Renal cortical epithelial cell (primary cell): ENCODE results near the gene KIAA1671. TPM values are rescaled to one million over a fixed set of nuclear protein-coding genes. Genes with fewer than 3 reads are reported as not detected.
"Not testable (repeated sequence)": the region's sequence is repeated elsewhere in the genome, so short reads cannot be mapped to it uniquely, and the experiment has no call there.

ENCODE experiments used
- DNase-seq: peaks from one replicate; pipeline ENCODE4 v3.0.0-alpha.2; 2011; ENCODE audit warnings: low read depth
- total RNA-seq: library from RNA; depleted of rRNA; stranded (reverse); fragments of >200 nt; gene quantifications from 2 replicates; pipeline ENCODE4 v1.2.3, GENCODE V29; 2014

Gene KIAA1671
- total RNA-seq, 1 donor from 2014 or later: 31.1 TPM

DNA sequence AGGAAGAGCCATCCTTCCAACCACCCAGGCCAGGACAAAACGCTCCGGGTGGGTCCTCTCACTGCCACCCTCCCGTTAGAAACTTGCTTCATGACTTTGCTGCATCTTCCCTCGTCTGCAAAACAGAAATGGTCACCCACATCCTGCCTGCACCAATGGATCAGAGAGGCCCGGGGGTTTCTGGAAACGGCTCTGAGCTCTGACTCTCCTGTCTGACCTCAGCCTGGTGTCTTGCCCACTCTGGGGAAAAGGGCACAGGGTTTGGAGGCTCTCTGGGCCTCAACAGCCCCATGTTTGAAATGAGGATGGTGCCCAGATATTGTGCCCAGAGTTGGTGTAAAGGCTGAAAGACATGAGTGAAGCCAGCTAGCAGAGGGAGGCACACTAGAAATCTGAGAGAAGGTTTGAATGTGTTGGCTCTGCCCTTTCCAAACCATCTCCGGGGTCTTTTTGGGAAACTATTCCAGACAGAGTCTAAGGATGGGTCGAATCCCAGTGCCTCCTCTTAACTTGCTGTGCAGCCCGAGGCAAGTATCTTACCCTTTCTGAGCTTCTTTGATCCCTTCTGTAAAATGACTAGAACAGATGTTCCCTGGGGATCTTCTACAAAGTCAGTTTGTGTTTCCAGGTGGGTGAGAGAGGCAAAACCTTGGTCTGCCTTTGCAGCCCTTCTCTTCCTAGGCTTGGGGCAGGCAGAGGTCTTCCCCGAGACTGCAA, 249.2 kb downstream of the KIAA1671 start:
- DNase-seq: no peak

DNA sequence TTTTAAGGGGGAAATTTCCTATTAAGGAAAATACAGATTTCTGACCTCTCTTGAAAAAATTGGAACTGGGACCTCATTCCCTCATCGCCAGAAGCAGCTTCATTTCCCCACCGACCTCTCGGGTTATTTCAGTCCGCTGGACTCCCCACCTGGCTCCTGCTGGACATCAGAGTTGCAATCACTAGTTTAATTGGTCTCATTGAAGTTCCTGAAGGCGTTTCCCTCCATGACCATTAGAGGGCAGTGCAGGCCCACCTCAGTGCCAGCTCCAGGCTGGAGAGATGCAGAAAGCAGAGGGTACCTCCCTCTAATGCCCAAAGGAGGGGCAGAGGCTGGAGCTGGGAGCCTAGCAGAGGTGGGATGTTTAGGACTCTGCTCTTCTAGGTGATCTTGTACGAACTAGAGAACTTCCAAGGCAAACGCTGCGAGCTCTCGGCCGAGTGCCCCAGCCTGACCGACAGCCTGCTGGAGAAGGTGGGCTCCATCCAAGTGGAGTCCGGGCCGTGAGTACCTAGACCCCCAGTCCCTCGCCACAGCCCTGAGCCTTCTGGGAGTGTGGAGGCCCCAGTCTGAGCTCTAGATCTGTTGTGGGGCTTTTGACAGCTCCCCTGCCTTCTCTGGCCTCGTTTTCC, 249.9 kb downstream of the KIAA1671 start:
- DNase-seq: peak; percentile 44

DNA sequence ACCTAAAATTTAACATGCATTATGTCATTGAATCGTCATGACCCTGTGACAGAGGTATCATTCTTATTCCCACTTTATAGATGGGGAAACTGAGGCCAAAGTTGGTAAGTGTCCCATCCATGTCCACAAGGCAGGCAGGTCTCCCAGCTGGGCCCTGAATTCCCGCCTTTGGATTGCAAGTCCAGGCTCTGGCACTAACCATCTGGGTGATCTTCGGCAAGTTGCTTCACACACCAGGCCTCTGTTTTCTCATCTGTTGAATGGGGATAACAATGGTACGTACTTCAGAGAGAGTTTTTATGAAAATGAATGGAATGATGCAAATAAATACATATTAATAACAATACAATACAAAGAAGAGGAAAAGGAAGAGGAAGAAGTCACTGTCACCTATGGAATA, 250.6 kb downstream of the KIAA1671 start:
- DNase-seq: no peak

DNA sequence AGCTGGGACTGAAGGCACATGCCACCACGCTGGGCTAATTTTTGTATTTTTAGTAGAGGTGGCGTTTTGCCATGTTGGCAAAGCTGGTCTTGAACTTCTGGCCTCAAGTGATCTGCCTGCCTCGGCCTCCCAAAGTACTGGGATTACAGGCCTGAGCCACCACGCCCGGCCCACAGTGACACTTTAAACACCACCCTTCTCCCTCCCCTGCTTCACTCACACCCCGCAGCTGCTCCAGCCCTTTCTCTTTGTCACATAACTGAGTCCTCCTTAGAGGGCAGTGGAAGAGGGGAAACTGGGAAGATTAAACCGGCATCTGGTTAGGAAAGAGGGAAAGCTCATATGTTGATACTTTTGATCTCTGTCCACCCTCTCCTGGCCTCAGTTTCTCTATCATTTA, 252.0 kb downstream of the KIAA1671 start:
- DNase-seq: not testable (repeated sequence)

DNA sequence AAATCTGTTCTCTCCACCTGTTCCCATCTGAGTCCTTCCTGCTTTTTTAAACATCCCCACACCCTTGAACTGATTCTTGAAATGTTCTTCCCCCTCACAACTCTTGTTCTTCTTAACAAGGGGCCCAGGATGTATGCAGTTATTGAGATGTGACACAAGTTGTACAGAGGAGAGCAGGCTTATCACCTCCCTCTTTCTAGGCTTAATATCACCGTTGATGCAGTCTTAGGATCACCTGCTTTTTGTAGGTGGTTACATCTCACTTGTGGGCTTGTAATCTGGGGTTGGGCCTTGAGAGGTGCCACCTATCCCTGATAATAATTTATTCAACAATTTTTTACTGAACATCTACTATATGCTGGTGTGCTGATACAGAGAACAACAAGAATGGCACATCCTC, 253.3 kb downstream of the KIAA1671 start:
- DNase-seq: no peak

GRCh38 chr22:25206998-25207397, 254.5 kb downstream of the KIAA1671 start:
- DNase-seq: no peak

GRCh38 chr22:25207553-25208157, 255.1 kb downstream of the KIAA1671 start:
- no peak for DNase-seq

DNA sequence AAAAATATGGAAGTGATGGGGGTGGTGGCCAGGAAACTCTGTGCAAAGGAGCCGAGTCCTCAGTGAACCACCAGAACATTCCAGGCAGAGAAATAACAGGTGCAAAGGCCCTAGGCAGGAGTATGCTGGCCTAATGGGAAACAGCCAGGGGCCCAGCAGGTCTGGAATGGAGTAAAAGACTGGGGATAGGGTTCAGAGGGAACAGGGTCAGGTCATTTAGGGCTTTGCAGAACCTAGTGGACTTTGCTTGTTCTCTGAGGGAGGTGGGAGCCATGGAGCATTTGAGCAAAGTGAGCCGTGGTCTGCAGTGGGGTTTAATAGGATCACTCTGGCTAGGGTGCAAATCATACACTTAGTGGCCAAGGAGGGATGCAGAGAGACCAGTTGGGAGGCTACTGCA, 255.8 kb downstream of the KIAA1671 start:
- DNase-seq: no peak

DNA sequence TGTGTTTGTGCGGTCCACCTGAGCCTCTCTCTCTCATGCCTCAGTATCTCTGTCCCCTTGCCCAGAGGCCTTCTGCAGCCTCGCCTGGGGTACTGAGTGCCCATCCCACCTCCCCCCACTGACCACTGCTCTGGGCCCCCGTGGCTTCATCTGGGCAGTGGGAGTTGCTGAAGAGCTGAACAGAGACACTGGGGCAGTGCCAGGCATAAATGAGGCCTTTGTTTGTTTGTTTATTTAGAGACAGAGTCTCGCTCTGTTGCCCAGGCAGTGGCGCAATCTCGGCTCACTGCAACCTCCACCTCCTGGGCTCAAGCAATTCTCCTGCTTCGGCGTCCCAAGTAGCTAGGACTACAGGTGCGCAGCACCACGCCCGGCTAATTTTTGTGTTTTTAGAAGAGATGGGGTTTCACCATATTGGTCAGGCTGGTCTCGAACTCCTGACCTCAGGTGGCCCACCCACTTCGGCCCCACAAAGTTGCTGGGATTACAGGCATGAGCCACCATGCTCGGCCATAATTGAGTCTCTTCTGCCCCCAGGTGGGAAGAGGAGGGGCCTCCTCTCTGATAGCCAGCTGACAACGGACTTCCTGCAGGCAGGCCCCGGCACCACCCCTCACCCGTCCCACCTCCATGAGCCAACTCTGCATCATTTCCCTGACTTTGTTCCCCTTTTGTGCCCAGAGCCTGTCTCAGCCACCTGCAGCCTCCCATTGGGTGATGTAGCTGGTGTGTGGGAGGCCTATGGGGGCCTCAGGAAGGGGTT, 256.4 kb downstream of the KIAA1671 start:
- DNase-seq: no peak

GRCh38 chr22:25210793-25211192, 258.3 kb downstream of the KIAA1671 start:
- no peak for DNase-seq

- no peak for DNase-seq
These were observed 259.8 kb downstream of the KIAA1671 start for GRCh38 chr22:25212337-25212736.

GRCh38 chr22:25213221-25213620, 260.7 kb downstream of the KIAA1671 start:
- no peak for DNase-seq

GRCh38 chr22:25216230-25216629, 263.7 kb downstream of the KIAA1671 start:
- no peak for DNase-seq

DNA sequence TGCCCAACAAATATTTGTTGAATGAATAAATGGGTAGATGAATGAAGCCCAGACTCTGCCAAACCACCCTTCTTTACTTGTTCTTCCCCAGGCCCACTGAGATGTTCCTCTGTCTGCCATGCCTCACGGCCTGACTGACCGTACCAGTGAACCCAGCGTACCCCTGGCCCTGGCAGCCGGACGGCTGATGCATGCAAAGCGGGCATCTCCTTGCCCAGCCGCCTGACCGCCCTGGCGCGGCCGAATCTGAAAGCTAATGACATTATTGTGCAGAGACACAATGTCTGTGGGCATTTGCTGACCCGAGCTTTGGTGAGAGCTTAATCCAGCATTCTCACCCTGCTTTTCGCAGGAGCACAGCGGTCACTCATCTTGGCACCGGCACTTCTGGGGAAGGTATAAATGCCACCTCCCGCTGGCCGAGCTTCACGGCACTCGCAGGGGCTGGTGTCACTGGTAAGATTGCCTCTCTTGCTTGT, 266.7 kb downstream of the KIAA1671 start, which contains the start of gene CRYBB2:
Gene CRYBB2, plus strand, starts transcription at position 429 of the 479 bp plus-strand sequence. CDS start 1,791 bp downstream, outside the sequence.
- no peak for DNase-seq

- DNase-seq: no peak
These were observed 267.5 kb downstream of the KIAA1671 start for GRCh38 chr22:25219948-25220442.

- no peak for DNase-seq
These were observed 269.3 kb downstream of the KIAA1671 start for GRCh38 chr22:25221790-25222189.

DNA sequence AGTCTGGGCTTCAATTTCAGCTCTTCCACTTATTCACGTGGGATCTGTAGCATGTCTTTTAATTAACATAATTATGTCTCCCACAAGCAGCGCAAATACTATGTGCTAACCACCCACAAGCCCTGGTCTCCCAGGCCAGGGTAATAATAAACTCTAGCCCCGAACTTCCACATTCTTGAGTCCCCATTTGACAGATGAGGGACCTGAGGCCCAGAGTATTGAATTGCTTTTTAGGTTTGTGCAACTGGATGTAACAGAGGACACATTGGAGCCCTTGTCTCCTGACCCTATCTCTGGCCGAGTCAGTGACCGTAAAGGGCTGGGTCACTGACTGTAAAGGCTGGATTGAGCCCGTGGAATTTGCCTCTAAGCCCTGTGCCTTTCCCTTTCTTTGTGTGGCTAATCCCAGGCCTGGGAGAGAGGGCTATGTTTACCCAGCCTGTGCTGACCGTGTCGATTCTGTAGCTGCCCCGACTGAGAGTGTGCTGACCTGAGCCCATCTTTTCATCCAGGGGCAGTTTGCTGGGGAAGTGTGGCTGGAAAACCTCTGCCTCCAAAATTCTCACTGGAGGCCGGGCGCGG, 270.8 kb downstream of the KIAA1671 start:
- DNase-seq: no peak

GRCh38 chr22:25228822-25229221, 276.3 kb downstream of the KIAA1671 start:
- no peak for DNase-seq

DNA sequence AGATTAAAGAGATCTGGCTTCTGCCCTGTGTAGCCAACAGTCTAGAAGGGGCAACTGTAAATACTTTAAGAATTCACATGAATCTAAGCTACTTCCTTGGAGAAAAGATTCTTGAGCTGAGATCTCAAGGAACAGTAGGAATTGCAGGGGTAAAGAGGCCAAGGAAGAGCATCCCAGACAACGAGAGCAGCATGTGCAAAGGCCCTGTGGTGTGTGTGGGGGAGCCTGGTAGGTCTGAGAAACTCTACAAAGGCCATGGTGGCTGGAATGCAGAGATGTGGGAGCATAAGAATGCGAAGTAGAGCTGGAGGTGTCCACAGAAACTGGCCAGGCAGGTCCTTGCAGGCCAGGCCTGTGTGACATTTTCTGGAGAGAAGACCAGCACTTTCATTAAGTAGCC, 278.2 kb downstream of the KIAA1671 start:
- not testable (repeated sequence) for DNase-seq

GRCh38 chr22:25232301-25232700, 279.8 kb downstream of the KIAA1671 start:
- no peak for DNase-seq

- not testable (repeated sequence) for DNase-seq
These were observed 281.2 kb downstream of the KIAA1671 start for GRCh38 chr22:25233706-25234105.
